ENCODE data around the gene PDX1.

DNA sequence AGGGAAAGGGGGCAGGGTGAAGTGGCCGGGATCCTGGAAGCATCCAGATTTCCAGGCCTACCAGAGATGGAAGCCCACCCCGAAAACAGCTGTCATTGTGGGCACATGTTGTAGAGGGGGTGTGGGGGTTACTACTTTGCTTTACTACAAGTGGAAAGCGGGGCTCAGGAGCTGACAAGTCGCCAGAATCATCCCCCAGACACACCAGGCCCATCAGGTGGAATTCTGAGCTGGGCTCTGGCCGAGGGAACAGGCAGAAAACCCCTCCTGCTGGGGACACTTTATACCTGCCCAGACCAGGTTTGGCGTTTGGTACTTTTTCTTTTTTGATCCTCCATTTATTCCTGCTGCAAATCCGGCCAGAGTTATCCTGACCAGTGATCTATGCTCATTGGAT lies 45.5 kb downstream of the PDX1 start:
- TF ChIP-seq, protein P1, sequence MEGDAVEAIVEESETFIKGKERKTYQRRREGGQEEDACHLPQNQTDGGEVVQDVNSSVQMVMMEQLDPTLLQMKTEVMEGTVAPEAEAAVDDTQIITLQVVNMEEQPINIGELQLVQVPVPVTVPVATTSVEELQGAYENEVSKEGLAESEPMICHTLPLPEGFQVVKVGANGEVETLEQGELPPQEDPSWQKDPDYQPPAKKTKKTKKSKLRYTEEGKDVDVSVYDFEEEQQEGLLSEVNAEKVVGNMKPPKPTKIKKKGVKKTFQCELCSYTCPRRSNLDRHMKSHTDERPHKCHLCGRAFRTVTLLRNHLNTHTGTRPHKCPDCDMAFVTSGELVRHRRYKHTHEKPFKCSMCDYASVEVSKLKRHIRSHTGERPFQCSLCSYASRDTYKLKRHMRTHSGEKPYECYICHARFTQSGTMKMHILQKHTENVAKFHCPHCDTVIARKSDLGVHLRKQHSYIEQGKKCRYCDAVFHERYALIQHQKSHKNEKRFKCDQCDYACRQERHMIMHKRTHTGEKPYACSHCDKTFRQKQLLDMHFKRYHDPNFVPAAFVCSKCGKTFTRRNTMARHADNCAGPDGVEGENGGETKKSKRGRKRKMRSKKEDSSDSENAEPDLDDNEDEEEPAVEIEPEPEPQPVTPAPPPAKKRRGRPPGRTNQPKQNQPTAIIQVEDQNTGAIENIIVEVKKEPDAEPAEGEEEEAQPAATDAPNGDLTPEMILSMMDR (IDR thresholded peaks at IDR 0.05) = no peak
- no peak for TF ChIP-seq POLR2A (IDR thresholded peaks at IDR 0.05)

All from testis (tissue), 2 donors.